ENCODE results near the gene PUS10.

GRCh38 chr2:60994131-60994530 lies 23.9 kb downstream of the PUS10 start:
- TF ChIP-seq ZNF274 (IDR thresholded peaks at IDR 0.05; ENCODE audit: low read depth, low read length) (no peak), YY1 (IDR thresholded peaks at IDR 0.05; ENCODE audit: insufficient read depth, insufficient read length) (no peak), SUZ12 (IDR thresholded peaks at IDR 0.05; ENCODE audit: extremely low read depth, insufficient read depth, insufficient read length) (no peak)

Data from NT2/D1 (cell line).